NCI-H146 treated with DMSO at 0.1 percent for 48 hours (cell line): Measurements from ENCODE around the gene LAIR1.
"Not testable (repeated sequence)": the region's sequence is repeated elsewhere in the genome, so short reads cannot be mapped to it uniquely, and the experiment has no call there.

ENCODE experiments used
- DNase-seq: peaks from one replicate; lab custom pipeline; 2025; ENCODE audit not compliant: unreplicated experiment; lab: John Stamatoyannopoulos, UW

LAIR1 gene

GRCh38 chr19:54379187-54379678 is 14.5 kb upstream of the LAIR1 start:
- no peak for DNase-seq

GRCh38 chr19:54376610-54377285 is 12.0 kb upstream of the LAIR1 start:
- no peak for DNase-seq

DNA sequence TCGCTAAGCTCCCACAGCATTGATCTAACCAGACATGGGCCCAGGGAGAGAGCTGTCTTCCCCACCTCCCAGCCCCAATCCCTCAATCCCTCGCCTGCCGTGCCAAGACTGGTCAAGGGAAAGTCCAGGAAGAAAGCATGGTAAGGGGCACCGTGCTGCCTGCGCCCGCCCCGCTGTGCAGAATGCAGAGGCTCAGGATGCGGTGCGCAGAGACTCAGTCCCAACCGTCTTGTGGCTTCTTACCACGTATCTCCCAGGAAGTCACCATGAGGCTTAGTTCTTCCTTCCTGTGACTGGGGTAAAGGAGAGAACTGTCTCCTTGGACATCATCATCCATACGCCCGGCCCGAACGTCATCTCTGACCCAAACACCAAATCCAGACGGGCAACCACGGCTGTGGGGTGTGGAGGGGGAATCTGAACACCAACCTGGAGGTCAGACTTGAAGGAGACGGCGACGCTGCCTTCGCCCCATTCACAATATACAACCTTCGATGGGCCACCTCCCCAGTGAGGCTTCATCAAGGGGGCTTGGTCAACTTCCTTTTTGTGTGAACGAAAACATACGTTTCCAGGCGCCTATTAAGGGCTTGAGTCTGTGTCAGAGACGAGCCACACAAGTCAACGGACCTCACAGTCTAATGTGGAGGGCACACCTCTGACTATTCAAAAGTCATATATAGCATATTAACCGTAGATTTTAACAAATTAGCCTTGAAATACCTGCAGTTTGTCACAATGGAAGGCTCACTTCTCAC is 10.6 kb upstream of the LAIR1 start:
- DNase-seq: not testable (repeated sequence)

GRCh38 chr19:54373781-54374631 is 9.3 kb upstream of the LAIR1 start:
- DNase-seq: no peak

GRCh38 chr19:54371453-54371852 is 6.7 kb upstream of the LAIR1 start:
- not testable (repeated sequence) for DNase-seq

DNA sequence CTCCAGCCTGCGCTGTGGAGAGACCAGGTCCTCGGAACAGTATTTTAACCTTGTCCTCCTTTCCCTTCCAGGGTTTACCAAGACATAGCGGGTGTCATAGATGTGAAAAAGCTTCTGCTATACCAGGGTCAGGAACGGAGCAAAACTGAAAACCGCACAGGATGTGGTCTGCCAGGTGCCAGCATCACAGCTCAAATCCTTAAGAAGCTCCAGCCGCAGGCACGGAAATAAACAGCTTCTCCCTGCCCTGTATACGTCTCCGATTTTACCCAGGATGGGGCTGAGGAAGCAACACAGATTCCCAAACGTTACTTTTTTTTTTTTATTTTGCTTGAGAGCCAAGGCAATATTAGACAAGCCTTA is 5.7 kb upstream of the LAIR1 start:
- not testable (repeated sequence) for DNase-seq

DNA sequence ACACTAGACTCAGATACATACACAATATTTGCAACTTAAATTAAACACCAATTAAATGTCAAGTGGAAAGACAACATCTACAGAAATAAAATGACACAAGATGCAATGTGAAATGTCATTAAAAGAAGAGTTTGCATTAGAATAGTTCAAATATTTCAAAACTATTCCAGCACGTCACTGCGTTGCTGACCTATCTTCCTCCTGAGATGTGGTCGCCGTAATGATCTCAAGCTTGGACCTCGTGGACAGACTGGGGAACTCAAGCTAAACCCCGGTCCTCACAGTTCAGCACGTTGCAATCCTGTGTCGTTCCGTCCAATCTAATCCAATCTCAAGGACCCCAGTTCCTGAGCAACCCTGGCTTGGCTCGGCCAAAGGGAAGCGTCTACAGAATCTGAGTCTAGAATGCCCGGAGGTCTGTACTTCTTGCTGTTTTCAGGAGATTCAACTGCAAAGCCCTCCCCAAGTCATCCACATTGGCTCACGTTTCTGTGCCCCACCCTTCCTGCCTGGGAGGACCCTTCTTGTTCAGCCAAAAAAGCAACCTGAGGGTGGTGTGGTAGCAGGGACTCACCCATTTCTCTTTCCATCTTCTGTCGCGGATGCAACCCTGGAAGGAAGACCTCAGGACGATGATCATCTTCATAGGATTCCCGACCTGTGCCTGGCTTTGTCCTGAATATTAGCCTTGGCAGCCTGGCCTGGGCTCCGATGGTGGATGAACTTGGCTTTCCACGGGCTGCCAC is 5.1 kb upstream of the LAIR1 start:
- DNase-seq: not testable (repeated sequence)

DNA sequence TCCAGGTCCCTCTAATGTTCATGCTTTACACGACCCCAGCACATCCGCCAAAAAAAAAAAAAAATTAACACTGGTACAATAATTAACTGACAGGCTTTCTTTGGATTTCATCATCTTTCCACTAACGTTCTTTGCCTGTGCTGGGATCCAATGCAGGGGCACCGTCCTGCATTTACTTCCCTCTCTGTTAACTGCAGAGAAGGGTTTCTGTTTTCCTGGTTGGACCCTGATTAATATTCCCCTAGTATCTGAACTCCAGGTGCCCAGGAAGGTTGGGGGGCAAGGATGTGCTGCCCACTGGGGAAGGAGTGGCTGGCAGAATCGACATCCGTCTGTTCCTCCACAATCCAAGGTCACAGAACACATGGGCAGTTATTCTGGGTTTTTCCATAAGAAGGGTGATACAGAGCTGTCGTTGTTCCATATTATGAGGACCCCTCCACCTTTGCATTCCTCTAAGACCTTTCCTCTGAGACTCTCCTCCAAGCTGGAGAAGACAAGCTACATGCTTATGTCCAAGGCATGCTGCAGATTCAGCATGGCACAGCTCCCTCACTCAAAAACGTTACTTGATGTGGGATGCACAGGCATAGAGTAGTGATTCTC is 4.5 kb upstream of the LAIR1 start:
- no peak for DNase-seq

DNA sequence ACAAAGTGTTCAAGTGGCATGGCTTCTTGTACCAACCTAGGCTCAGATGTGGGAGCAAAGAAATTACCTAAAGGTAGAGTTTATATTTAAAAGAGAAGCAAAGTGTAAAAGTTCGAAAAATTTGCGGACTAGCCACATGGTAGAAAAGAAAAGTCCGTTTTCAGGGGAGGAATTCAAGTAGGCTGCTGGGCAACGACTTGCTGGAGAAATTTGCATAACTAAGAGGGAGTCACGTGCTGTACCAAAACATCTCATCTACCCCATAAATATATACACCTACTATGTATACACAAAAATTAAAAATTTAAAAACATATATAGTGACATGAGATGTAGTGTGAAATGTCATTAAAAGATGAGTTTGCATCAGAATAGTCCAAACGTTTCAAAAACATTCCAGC is 2.1 kb upstream of the LAIR1 start:
- DNase-seq: no peak

DNA sequence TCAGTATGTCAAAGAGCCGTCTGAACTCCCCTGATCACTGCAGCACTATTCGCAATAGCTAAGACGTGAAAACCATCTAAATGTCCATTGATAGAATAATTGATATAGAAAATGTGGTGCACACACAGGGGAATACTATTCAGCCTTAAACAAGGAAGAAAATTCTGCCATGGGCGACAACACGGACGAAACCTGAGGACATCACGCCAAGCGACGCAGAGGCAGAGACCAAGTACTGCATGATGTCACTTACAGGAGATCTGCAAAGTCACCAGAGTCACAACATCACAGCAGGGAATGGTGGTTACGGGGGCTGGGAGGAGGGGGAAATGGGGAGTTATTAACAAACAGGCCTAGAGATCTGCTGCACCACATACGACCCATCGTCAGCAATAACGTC is 1.1 kb upstream of the LAIR1 start:
- DNase-seq: not testable (repeated sequence)

DNA sequence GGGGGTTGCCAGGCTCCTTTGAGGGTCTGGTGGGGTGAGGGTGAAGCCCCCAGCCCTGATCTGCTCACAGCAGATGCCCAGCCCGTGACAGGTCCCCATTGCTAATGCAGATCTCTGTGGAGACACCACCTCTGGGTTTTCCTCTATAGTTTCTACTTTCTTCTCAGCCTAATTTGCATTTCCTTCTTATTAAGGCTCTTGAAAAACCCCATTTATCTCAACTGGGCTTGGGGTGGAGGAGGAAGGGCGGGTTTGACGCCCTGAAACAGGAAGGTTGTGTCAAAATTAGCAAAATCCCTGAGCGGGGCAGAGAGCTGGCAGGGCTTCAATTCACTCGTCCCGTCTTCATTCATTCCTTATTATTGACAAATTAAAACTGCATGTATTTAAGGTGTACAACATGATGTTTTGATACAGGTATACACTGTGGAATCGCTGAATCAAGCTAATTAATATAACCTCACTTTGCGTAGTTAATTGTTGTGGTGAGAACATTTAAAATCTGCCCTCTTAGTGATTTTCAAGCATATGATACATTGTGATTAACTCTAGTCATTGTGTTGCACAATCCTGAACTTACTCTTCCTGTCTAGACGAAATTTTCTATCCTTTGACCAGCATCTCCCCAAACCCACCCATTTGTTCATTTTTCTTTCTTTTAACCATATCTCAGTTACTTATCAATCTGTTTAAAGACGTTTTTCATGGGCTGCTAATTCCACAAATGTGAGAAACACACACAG is 2.9 kb downstream of the LAIR1 start:
- not testable (repeated sequence) for DNase-seq

- DNase-seq: not testable (repeated sequence)
Measured at GRCh38 chr19:54359149-54359820, 5.4 kb downstream of the LAIR1 start.

GRCh38 chr19:54357381-54357780 is 7.3 kb downstream of the LAIR1 start:
- DNase-seq: no peak

DNA sequence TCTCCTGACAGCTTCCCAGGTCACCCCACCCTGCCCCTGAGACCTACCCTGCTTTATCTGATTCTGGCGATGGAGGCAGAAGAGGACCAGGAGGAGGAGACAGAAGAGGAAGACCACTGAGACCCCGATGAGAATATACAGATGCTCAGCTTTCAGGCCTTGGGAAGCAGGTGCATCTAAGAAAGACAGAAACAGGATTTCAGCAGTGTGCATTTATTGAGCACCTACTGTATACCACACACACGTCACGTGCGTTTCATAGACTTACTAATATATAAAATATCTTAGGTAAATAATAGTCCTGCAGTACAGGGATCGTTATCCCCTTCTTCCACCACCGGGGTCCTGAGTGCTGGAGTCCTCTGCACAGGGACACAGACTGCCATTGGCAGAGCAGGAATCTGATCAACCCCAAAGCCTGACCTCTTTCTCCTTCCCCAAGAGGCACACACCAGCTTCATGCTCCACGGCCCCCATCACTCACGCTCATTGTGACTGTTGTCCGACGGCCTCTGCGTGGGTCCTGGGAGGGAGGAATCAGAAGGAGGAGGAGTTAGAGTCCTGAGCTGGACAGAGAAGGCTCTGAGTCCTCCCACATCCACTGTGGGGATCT is 8.2 kb downstream of the LAIR1 start:
- no peak for DNase-seq

GRCh38 chr19:54355675-54356074 is 9.1 kb downstream of the LAIR1 start:
- no peak for DNase-seq

DNA sequence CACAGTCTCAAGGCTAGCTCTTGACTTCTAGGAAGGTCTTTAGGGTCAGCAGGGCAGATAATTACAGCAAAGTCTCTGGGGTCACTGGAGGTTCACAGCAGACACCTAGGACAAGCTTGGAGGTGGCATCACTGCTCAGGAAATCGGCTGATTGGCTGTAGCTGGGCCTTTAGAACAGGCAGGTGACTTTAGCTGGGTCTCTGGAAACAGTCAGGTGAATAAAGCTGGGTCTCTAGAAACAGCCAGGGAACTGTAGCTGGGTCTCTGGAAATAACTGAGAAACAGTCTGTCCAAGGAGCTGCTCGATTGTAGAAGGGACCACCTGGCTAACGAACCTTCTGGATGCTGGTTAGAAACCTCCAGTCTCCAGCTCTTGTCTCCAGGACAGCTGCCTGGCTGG is 10.0 kb downstream of the LAIR1 start:
- no peak for DNase-seq

GRCh38 chr19:54352546-54352945 is 12.2 kb downstream of the LAIR1 start:
- DNase-seq: no peak

DNA sequence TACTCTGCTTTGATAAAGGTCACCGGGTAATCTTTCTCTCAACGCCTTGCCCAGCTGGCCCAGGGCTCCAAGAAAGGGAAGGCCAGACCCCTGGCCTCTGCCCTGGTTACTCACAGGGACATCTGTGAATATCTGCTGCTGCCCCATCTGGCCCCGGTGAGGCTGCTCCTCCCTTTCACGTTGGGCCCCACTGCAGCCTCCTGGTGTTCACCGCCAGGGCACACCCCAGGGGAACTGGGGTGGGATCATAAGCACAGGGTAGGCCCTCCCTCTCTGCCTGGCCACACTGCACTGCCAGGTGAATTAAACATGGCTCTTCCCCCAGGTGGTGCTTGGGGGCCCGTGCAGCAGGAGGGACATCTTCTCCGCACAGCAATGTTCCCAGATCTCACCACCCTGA is 12.7 kb downstream of the LAIR1 start:
- DNase-seq: no peak

DNA sequence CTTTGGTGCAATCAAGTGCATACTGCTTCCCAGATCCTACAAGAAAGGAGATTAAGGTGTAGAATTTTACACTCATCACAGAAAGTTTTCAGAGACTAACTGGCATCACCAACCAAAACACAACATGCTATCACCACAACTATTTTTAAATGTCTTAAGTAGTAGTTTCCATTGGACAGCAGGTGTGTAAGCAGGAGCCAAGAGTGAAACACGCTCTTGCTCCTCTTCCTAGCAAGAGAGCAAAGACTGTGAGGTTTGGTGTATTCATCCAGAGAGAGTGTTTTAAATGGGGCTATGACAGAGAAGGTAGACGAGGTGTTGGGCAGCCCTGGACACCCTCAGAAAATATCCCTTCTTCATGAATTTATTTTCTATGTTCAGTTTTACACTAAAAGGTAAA is 13.3 kb downstream of the LAIR1 start:
- no peak for DNase-seq
